Activated T-helper 1 cell treated with anti-CD3 and anti-CD28 coated beads, Interleukin-2, amount 50 U/mL, for 16 hours (primary cell): ENCODE data around the gene OAT.
A peak's percentile ranks its signal among the peaks of the same experiment; 100 is the strongest.
"Not testable (repeated sequence)": the region's sequence is repeated elsewhere in the genome, so short reads cannot be mapped to it uniquely, and the experiment has no call there.

Experiments
- DNase-seq, 2 donors: peaks; one replicate each; pipeline ENCODE4 v3.0.0-alpha.2; 2020; ENCODE audit warnings: low read depth in 1 of 2, low spot score in 1 of 2

OAT gene

GRCh38 chr10:124447751-124448466 is 29.2 kb upstream of the OAT start:
- DNase-seq: no peak

DNA sequence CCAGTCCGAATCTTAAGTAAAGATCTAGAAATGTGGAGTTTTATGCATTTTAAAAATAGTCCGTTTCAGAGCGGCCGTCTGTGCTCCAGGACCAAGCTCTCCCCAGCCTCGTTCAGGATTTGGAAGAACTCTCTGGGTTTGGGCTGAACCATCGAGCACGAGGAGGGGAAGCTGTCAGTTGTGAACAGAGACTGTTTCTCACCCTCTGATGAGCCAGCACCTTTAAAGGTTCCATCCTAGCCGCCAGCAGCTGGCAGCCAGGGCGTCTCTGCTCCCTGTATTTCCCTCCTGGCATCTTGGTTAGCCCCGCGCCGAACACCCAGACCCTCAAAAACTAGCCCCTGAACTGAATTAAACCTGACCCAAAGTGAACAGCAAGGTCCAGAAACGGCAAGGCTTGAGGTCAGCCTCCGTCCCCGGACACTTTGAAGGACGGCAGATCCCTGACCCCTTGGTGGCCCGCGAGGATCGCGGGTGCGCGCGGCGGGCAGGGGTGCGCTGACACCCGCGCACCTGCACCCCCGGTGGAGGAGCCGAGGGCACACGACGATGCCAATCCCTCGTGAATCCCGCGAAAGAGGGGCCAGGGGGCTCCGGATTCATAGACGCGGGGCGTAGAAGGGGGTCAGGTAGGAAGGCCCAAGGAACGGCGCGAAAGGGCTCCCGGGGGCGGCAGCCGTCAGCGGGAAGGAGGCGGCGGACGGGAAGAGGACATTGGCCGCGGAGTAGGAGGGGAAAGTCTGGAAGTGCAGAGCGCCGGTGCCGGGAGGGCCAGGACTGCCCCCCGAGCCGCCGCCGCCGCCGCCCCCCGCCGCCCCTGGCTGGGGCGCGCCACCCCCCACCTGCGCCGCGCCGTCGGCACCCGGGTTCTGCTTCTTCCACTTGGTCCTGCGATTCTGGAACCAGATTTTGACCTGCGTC is 28.4 kb upstream of the OAT start:
- DNase-seq: no peak

DNA sequence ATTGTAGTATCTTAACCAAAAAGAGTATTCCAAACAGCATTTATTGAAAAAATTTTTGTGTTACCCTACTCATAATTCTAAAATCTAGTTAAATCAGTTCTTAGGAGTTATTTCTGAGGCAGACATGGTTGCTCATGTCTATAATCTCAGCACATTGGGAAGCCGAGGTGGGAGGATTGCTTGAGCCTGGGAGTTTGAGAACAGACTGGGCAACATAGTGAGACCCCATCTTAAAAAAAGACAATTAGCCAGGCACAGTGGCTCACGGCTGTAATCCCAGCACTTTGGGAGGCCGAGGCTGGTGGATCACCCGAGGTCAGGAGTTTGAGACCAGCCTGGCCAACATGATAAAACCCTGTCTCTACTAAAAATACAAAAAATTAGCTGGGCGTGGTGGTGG is 23.0 kb upstream of the OAT start:
- not testable (repeated sequence) for DNase-seq

DNA sequence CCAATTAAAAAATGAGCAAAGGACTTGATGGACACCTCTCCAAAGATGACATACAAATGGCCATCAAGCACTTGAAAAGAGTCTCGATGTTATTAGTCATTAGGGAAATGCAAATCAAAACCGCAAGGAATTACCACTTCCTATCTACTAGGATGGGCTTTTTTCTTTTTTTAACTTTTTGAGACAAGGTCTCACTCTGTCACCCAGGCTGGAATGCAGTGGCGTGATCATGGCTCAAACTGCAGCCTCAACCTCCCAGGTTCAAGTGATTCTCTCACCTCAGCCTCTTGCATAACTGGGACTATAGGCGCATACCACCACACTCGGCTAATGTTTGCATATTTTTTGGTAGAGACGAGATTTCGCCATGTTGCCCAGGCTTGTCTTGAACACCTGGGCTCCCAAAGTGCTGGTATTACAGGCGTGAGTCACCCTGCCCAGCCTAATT is 17.5 kb upstream of the OAT start:
- no peak for DNase-seq

DNA sequence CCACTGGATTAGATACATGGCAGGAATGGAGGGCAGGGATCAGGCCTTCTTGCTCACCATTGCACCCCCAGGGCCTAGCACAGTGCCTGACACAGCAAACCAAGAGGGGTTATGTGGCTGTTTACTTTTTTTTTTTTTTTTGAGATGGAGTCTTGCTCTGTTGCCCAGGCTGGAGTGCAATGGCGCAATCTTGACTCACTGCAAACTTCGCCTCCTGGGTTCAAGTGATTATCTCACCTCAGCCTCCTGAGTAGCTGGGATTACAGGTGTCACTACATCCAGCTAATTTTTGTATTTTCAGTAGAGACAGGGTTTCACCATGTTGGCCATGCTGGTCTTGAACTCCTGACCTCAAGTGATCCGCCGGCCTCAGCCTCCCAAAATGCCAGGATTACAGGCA is 17.0 kb upstream of the OAT start:
- DNase-seq: not testable (repeated sequence)

GRCh38 chr10:124433461-124433860 is 14.7 kb upstream of the OAT start:
- DNase-seq: no peak

DNA sequence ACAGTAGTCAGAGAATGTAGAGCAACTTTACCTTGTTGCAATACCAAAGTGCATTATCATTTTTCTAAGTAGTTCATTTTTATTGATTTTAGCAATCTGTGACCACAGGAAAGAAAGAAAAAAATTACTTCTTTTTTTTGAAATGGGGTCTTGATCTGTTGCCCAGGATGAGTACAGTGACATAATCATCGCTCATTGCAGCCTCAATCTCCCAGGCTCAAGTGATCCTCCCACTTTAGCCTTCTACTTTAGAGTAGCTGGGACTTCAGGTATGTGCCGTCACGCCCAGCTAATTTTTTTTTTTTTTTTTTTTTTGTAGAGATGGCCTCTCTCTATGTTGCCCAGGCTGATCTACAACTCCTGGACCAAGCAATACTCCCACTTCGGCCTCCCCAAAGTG is 11.4 kb upstream of the OAT start:
- DNase-seq: no peak

GRCh38 chr10:124429576-124429975 is 10.9 kb upstream of the OAT start:
- no peak for DNase-seq

DNA sequence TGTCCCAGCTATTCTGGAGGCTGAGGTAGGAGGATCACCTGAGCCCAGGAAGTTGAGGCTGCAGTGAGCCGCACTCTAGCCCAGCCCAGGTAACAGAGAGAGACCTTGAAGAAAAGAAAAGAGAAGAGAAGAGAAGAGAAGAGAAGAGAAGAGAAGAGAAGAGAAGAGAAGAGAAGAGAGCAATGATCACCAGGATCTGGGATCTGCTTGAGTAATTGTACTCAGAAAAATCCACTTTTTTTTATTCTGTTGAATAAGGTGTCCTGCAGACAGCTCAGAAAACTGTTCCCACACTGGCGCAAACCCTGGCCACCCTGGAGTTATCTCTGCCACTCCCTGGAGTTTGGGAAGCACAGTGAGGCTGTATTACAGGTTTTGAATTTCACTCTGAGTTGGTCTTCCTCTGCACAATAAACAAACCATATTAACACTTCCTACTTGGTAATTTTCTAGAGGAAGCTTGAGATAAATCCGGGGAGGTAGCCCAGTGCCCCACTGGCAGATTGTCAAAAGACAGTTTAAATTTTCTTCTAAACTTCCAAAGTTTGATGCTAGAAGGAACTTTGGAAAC is 9.6 kb upstream of the OAT start:
- DNase-seq: no peak

- DNase-seq: no peak
These were observed 6.7 kb upstream of the OAT start for GRCh38 chr10:124425227-124425962.

DNA sequence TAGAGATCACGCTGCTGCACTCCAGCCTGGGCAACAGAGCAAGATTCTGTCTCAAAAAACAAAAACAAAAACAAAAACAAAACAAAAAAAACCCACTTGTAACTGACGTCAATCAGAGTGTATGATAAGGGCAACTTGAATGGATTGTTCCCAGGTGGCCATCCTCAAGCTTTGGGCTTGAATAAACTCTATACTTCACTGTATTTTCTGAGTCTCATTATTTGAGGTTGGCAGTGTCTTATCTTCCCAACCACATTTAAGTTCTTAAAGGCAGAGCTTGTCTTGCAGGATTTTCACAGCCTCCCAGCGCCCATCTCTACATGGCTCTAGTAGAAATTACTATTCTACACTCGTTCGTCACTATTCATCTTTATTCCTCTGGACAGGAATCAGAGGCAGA is 5.1 kb upstream of the OAT start:
- DNase-seq: no peak

DNA sequence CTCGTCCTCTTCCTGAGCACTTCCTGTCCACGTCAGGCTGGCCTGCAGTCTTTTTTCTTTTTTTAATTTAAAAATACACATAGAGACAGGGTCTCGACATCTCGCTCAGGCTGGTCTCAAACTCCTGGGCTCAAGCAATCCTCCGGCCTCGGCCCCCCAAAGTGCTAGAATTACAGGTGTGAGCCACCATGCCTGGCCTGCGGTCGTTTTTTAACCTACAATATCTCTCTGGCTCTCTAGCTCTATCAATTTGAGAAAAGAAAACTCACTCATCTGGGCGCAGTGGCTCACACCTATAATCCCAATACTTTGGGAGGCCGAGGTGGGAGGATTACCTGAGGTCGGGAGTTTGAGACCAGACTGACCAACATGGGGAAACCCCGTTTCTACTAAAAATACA is 4.0 kb upstream of the OAT start:
- DNase-seq: no peak

DNA sequence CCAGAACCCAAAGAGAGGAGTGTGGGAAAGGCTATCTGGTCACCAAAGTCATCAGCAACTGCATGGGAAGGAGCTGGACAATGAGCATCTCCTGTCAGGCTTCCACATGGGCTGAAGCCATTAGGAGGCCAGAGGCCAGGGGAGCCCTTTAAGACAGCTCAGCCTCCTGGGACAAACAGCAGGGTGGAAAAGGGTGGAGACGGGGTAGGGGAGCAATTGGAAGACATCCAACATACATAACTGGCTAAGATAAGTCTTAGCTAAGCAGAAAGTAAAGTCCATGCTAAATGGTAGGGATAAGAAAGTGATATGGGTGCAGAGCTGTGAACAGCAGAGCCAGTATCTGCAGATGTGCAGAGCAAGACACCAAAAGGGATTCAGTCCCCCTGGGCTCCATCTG is 1.5 kb upstream of the OAT start:
- no peak for DNase-seq

DNA sequence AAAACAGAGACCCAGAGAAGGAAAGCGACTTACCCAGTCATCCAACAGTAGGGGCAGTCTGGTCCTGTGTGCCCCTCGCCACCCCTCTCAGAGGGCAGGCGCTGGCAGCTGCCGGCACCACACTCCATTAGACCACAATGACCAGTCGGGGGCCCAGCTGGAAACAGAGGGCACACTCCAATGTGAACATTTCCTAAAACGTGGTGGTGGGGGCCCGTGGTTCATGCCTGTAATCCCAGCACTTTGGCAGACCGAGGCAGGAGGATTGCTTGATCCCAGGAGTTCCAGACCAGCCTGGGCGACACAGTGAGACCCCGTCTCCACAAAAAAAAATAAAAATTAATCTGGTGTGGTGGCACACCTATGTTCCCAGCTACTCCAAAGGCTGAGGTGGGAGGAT is 912 bp upstream of the OAT start:
- no peak for DNase-seq

DNA sequence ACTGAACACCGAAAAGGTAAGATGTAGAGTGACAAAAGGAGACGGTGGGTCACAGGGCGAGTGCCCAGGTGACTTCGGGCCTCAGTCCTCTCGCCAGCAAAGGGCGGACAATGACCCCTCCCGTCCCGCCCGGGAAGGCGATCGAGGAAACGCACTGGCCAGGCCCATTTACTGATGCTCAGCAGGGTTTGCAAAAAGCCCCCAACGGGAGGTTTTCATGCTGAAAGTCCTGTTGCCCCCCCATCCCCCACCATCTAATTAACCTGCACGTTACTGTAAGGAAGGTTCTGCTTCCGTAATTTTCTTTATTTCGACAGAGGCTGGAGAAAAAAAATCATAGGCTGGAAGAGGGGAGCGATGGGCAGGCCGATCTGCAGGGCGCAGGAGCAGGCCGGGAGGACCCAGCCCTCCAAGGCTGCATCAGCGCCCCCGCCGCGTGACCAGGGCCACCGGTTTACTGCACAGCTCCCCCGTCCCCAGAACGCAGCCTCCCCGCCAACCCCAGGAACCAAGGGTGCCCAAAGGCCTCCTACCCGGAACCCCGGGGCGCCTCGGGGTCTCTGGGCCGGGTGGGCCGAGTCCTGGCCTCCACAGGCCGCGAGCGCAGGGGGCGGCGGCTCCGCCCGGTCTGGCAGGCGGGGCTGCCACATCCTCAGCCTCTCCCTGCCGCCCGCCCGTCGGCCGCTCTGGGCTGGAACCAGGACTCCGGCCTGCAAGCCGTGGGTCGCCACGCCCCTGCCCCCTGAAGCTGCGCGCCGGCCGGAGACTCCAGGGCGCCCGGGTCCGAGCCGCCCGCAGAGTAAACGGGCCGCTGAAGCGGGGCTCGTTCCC is 613 bp downstream of the OAT start:
- DNase-seq: peak; percentile 14 to 31

DNA sequence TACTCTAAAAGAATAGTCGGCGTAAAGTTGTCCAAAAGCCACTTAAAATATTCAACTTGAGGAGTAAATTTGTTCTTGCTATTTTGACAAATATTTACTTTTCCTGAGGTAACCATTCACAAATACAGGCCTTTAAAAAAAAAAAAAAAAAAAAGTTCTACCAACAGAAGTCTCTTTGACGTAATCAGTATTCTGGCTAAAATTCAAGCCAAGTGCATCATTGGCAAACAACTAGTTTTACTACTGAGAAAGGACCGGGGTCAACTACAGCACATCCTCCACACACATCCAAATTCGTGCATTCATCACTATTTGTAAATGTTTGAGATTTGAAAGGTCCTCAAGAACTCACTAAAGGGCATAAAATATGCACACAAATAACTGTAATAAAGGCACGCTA is 2.0 kb downstream of the OAT start:
- no peak for DNase-seq

GRCh38 chr10:124415210-124415609 is 3.5 kb downstream of the OAT start:
- no peak for DNase-seq

DNA sequence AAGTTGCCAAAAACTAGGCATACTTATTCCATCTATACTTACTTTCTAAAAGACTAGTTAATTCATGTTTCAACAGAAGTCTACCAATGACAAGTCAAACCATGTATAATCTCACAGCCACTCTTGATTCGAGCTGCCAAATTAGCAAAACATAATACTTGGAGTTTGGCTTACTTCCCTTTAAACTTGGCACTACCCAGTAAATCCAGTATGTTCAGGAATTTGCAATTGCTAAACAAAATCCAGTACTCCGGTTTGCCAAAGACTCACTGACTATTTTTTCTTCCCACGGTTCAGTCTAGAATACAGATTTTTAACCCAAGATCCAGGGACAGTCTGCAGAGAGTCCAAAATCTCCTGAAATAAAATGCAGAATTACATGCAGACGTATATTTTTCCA is 4.6 kb downstream of the OAT start:
- DNase-seq: no peak

DNA sequence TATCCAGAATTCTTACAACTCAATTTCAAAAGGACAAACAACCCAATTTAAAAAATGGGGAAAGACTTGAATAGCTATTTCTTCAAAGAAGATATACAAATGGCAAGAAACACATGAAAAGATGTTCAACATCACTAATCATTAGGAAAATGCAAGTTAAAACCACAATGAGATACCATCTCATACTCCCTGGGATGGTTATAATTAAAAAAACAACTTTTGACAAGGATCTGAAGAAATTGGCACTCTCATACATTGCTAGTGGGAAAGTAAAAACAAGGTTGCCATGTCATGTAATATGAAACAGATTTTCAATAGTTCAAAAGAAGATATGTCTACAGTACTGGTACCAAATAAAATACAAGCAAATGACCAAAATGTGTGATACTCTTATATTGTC is 9.0 kb downstream of the OAT start:
- no peak for DNase-seq

GRCh38 chr10:124408357-124408756 is 10.4 kb downstream of the OAT start:
- no peak for DNase-seq

DNA sequence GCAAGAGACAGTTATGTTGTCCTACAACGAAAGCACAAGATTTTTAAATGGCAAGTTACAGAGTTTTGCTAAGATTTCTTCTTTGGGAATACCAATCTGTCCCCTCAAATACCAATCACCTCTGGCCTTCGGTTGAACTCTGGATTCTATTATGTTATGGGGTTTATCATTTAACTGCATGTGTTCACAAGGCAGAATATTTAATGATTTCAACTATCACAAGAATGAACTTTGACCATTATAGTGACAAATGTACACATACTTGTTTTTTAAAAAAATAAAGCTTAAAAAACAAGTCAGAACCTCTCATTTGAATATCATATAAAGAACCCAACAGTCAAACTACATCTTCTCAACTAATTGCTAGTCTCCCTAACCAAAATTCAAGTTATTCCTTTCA is 11.3 kb downstream of the OAT start:
- no peak for DNase-seq
